GM12878 (cell line): ENCODE measurements around the gene ARHGAP26. TPM values are rescaled to one million over a fixed set of nuclear protein-coding genes. Genes with fewer than 3 reads are reported as not detected.

Experiments used
- ATAC-seq: fragments of 200-7000 bp; cut with Tn5 transposase; 3 replicates; pipeline ENCODE4 v1.9.1; 2020; ENCODE audit warnings: mild to moderate bottlenecking, moderate library complexity
- BruUV-seq: library from RNA; stranded (reverse); fragments of 400-500 nt; replicated peaks from 2 replicates; lab custom pipeline; 2021; lab: Mats Ljungman, UMichigan
- CTCF ChIA-PET: fragments of 300-600 bp; sonication (Branson Sonifier 250); formaldehyde crosslinking; extraction: SDS; loops from one replicate; lab custom pipeline; 2021; ENCODE audit warnings: inconsistent platforms; lab: Yijun Ruan, JAX
- POLR2A ChIA-PET: fragments of 350-600 bp; formaldehyde crosslinking; extraction: SDS; loops from one replicate; lab custom pipeline; 2021; ENCODE audit warnings: inconsistent platforms; lab: Charles Lee
- RAD21 ChIA-PET: fragments of 300-600 bp; sonication (Branson Sonifier 250); formaldehyde crosslinking; loops from one replicate; lab custom pipeline; 2023; ENCODE audit warnings: antibody characterized with exemption; ENCODE audit not compliant: unreplicated experiment; lab: Charles Lee
- SMC1A ChIA-PET: fragments of 300-600 bp; sonication (Branson Sonifier 250); formaldehyde crosslinking; loops from one replicate; lab custom pipeline; 2023; ENCODE audit not compliant: unreplicated experiment, uncharacterized antibody; lab: Charles Lee
- DNase-seq: peaks from one replicate; pipeline ENCODE4 v3.0.0-alpha.2; 2011; ENCODE audit warnings: low read depth, low spot score
- FAIRE-seq: peaks from 3 replicates; lab custom pipeline; 2011; peaks lifted over from hg19 to GRCh38; lab: Jason Lieb, UNC
- H2AFZ ChIP-seq: 2 replicates; pipeline ENCODE4 v1.6.0; 2011; ENCODE audit warnings: low read depth, low read length, control low read depth; ENCODE audit not compliant: control insufficient read depth
- H3K27ac ChIP-seq: 2 replicates; pipeline ENCODE4 v1.5.1; 2011; ENCODE audit warnings: control low read depth; ENCODE audit not compliant: control insufficient read depth, insufficient read depth
- H3K27me3 ChIP-seq, 2 experiments: replicated peaks in 1 of 2; 2 replicates each; pipeline versions ENCODE4 v1.6.0 to v1.6.1; 2011; ENCODE audit warnings: low read length in 1 of 2; ENCODE audit not compliant: control insufficient read depth in 2 of 2, insufficient read depth in 2 of 2
- H3K36me3 ChIP-seq, 2 experiments: 2 replicates each; pipeline ENCODE4 v1.5.1; 2011; ENCODE audit warnings: low read length in 1 of 2; ENCODE audit not compliant: control insufficient read depth in 2 of 2, insufficient read depth in 2 of 2
- H3K4me1 ChIP-seq: 2 replicates; pipeline ENCODE4 v1.6.1; 2011; ENCODE audit warnings: mild to moderate bottlenecking, low read length, moderate library complexity, mixed read lengths; ENCODE audit not compliant: control insufficient read depth, insufficient read depth
- H3K4me2 ChIP-seq: 2 replicates; pipeline ENCODE4 v1.6.0; 2011; ENCODE audit warnings: control low read depth; ENCODE audit not compliant: control insufficient read depth, insufficient read depth
- H3K4me3 ChIP-seq: fragments of 200-600 bp; sonication (generic); 2 replicates; pipeline ENCODE4 v1.5.1; 2016
- H3K79me2 ChIP-seq: 2 replicates; pipeline ENCODE4 v1.6.0; 2011; ENCODE audit warnings: low read length; ENCODE audit not compliant: control insufficient read depth, insufficient read depth
- H3K9ac ChIP-seq: 2 replicates; pipeline ENCODE4 v1.8.0; 2011; ENCODE audit warnings: low read length, control low read depth, mixed read lengths; ENCODE audit not compliant: control insufficient read depth, insufficient read depth
- H3K9me3 ChIP-seq: replicated peaks from 3 replicates; pipeline ENCODE4 v1.5.1; 2011; ENCODE audit warnings: mild to moderate bottlenecking, low read length; ENCODE audit not compliant: control insufficient read depth, insufficient read depth
- H4K20me1 ChIP-seq: 2 replicates; pipeline ENCODE4 v1.6.0; 2011; ENCODE audit not compliant: control insufficient read depth, insufficient read depth
- MEF2B ChIP-seq: fragments of 450-650 bp; IDR thresholded peaks from 2 replicates; pipeline ENCODE4 v1.6.1; 2018; ENCODE audit warnings: mild to moderate bottlenecking, moderate library complexity; ENCODE audit not compliant: partially characterized antibody, poor library complexity, severe bottlenecking
- MYC ChIP-seq: IDR thresholded peaks from 2 replicates; pipeline ENCODE4 v1.6.1; 2011; ENCODE audit warnings: mild to moderate bottlenecking, low read length, moderate library complexity, inconsistent platforms; ENCODE audit not compliant: insufficient read depth, insufficient replicate concordance, insufficient read length, severe bottlenecking
- NBN ChIP-seq: fragments of 450-650 bp; IDR thresholded peaks from 2 replicates; pipeline ENCODE4 v1.6.1; 2016
- PAX8 ChIP-seq: fragments of 450-650 bp; IDR thresholded peaks from 2 replicates; pipeline ENCODE4 v1.6.1; 2017; ENCODE audit warnings: mild to moderate bottlenecking, moderate library complexity
- POLR2AphosphoS2 ChIP-seq: IDR thresholded peaks from 2 replicates; pipeline ENCODE4 v1.6.1; 2011; ENCODE audit warnings: low read depth, mild to moderate bottlenecking, low read length, improper control_type of control experiment, moderate library complexity
- POU2F2 ChIP-seq: IDR thresholded peaks from 3 replicates; pipeline ENCODE4 v1.6.1; 2011; ENCODE audit warnings: low read depth, mild to moderate bottlenecking, low read length, borderline replicate concordance
- RAD21 ChIP-seq: IDR thresholded peaks from 2 replicates; pipeline ENCODE4 v1.6.1; 2011; ENCODE audit warnings: mild to moderate bottlenecking, low read depth, low read length, moderate library complexity; ENCODE audit not compliant: insufficient read depth
- SMARCA5 ChIP-seq: fragments of 450-650 bp; IDR thresholded peaks from 2 replicates; pipeline ENCODE4 v1.6.1; 2017; ENCODE audit warnings: mild to moderate bottlenecking
- SUPT20H ChIP-seq: IDR thresholded peaks from 2 replicates; pipeline ENCODE4 v1.6.1; 2011; ENCODE audit warnings: low read depth, mild to moderate bottlenecking, low read length, moderate library complexity, borderline replicate concordance; ENCODE audit not compliant: control insufficient read depth
- YY1 ChIP-seq: IDR thresholded peaks from 2 replicates; pipeline ENCODE4 v1.6.1; 2011; ENCODE audit warnings: low read depth, mild to moderate bottlenecking, low read length
- ZNF207 ChIP-seq: fragments of 450-650 bp; IDR thresholded peaks from 2 replicates; pipeline ENCODE4 v1.6.1; 2014; ENCODE audit warnings: antibody characterized with exemption, mild to moderate bottlenecking, borderline replicate concordance
- WGBS: methylation state at CpG from one replicate; pipeline ENCODE4 v1.1.6; 2016; ENCODE audit warnings: low lambda C conversion rate; ENCODE audit not compliant: insufficient replicate concordance, insufficient coverage; ENCODE audit errors: missing lambda C conversion rate; 5-methylcytosine and 5-hydroxymethylcytosine counted together
- in situ Hi-C: fragments of 300-500 bp; cut with MboI; formaldehyde crosslinking; loops from 9 replicates; pipeline ENCODE4 v1.14.3; 2018; ENCODE audit warnings: mixed read lengths
- intact Hi-C: fragments of 100-400 bp; cut with micrococcal nuclease; formaldehyde crosslinking; loops from one replicate; pipeline ENCODE4 v1.14.2; 2022; ENCODE audit not compliant: unreplicated experiment
- polyA plus RNA-seq, 11 experiments: library from polyadenylated mRNA; depleted of rRNA in 4 of 11; unstranded in 6 of 11; stranded (reverse) in 5 of 11; fragments of >200 nt; fragmentation: Nextera tagmentation in 4 of 11; fragmentation: Illumina TruSeq in 1 of 11; extraction: Ambion mirVana in 4 of 11; extraction: Trizol in 1 of 11; gene quantifications; 1 replicate in 1 of 11; 2 replicates in 10 of 11; pipeline versions ENCODE4 v1.2.1 to v1.2.3, GENCODE V29; 2011 to 2016; ENCODE audit warnings: inconsistent platforms in 2 of 11, missing spikeins in 2 of 11, low read depth in 1 of 11
- total RNA-seq, 4 experiments: library from RNA; depleted of rRNA in 3 of 4; stranded (reverse); fragments of >200 nt in 3 of 4; fragmentation: Illumina TruSeq in 1 of 4; extraction: Trizol in 1 of 4; gene quantifications; 2 replicates each; pipeline versions ENCODE4 v1.2.1 to v1.2.3, GENCODE V29; 2013 to 2021
- TF ChIP-seq, protein P1 (sequence below): IDR thresholded peaks from 2 replicates; pipeline ENCODE4 v1.6.1; 2012; ENCODE audit warnings: low read depth, low read length, improper control_type of control experiment
- TF ChIP-seq, protein P2 (sequence below): IDR thresholded peaks from 2 replicates; pipeline ENCODE4 v1.6.1; 2012; ENCODE audit warnings: low read depth, low read length, improper control_type of control experiment
- TF ChIP-seq, protein P3 (sequence below): fragments of 450-650 bp; IDR thresholded peaks from 2 replicates; pipeline ENCODE4 v1.6.1; 2017; ENCODE audit warnings: mild to moderate bottlenecking

ARHGAP26 gene
- total and polyA plus RNA-seq, 10 of the 15 experiments (the other 5 are each of a cell fraction or from before 2014, with no cell fraction given) = 9.4 to 41.5 (median 19.3) TPM

DNA sequence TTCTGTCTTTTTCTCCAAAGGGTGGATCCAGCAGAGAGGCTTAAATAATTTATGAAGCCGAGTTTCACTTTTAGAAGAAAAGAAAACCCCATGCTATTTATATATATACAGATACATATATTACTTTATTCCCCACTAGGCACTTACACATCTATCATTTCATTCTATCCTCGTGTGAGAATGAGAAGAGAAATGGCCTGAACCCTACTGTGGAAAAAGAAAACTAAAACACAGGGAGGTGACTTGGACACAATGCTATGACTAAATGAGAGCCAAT is 438.1 kb downstream of the ARHGAP26 start (continued):
- TF ChIP-seq, protein P1, sequence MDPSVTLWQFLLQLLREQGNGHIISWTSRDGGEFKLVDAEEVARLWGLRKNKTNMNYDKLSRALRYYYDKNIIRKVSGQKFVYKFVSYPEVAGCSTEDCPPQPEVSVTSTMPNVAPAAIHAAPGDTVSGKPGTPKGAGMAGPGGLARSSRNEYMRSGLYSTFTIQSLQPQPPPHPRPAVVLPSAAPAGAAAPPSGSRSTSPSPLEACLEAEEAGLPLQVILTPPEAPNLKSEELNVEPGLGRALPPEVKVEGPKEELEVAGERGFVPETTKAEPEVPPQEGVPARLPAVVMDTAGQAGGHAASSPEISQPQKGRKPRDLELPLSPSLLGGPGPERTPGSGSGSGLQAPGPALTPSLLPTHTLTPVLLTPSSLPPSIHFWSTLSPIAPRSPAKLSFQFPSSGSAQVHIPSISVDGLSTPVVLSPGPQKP = no peak
- no peak for TF ChIP-seq POLR2AphosphoS2
- TF ChIP-seq POU2F2 = no peak
- TF ChIP-seq, protein P2, sequence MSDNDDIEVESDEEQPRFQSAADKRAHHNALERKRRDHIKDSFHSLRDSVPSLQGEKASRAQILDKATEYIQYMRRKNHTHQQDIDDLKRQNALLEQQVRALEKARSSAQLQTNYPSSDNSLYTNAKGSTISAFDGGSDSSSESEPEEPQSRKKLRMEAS = no peak
- TF ChIP-seq SUPT20H = no peak
- TF ChIP-seq PAX8 = no peak

DNA sequence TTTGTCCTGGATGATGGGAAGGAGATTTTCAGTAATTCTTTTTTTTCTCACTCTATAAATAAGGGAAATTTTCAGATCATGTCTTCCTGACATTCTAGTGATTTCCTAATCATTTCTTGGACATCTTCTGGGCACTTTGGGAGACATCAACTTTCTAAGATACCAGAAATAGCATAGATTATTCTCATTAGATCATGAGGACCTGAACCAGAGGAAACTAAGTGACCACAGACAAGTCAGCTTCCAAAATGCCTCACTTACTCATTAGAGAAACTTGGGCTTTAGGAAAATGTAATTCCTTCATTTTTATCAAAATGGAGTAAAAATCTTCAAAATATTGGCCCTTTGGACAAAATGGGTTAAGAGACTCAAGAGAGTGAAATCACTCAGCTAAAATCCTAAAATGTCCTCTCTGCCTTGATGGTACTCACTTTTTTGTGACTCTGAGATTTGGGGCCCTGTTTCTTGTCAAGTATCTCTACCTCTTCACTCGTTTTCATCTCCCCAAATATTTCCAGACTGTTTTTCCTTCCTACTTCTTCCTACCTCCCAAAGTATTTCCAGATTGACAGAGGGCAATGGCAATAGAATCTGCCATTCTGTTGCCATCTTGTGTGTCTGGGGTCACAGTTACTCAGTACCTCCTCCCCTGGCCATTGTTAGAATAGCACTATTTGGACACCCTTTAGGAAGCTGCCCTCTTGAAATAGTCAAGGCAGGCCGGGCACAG is 438.8 kb downstream of the ARHGAP26 start:
- no TSS peak for BruUV-seq
- Histone ChIP-seq H3K79me2 (peaks cover 31% of the 10 kb centered on the region), H3K4me3 (no peak overlapping the region), H3K9ac (peak overlapping the region; percentile 52), H2AFZ (peak overlapping the region; percentile 43; the same call in 1 of the 2 replicates), H3K9me3 (no peaks in the 10 kb centered on the region; the same call in 2 of the 3 replicates), H4K20me1 (no peaks in the 10 kb centered on the region), H3K27me3 (no peaks in the 10 kb centered on the region), H3K27ac (peak overlapping the region; percentile 94), H3K36me3 (no peaks in the 10 kb centered on the region; a peak in 2 of 4 replicates), H3K4me2 (peak overlapping the region; percentile 92), H3K4me1 (peaks cover 71% of the 10 kb centered on the region)
- ATAC-seq (no peak), DNase-seq (no peak), FAIRE-seq (no peak)
- RAD21 ChIA-PET = interaction anchor here (0.8 to 10.7 kb wide), 33 partner anchors 16 to 759 kb away, joined by 3 to 482 read pairs (median 5); partner anchors contain the start of gene NR3C1
- SMC1A ChIA-PET = interaction anchor here (0.9 to 11.0 kb wide), 28 partner anchors 17 to 210 kb away, joined by 3 to 423 read pairs (median 8); no protein-coding TSS in a partner anchor
- POLR2A ChIA-PET = interaction anchor here (0.7 to 7.5 kb wide), 18 partner anchors 10 to 1990 kb away, joined by 3 to 114 read pairs (median 6); no protein-coding TSS in a partner anchor
- in situ Hi-C loops = loop anchor here (5.0 kb wide), 2 partner anchors 152 to 187 kb away; no protein-coding TSS in a partner anchor
- WGBS = 32% methylated on average over 2 of the region's 2 CpGs
- CTCF ChIA-PET = interaction anchor here (0.7 to 7.9 kb wide), 28 partner anchors 11 to 983 kb away, joined by 3 to 82 read pairs (median 4); partner anchors contain the start of gene NR3C1
- intact Hi-C loops = loop anchor here (5.0 kb wide), 1 partner anchor 618 kb away; no protein-coding TSS in a partner anchor
- TF ChIP-seq ZNF207 (no peak), MYC (no peak), NBN (no peak; the same call in 1 of the 2 replicates), MEF2B (peak; percentile 7), RAD21 (peak; percentile 35; the same call in 1 of the 2 replicates), SMARCA5 (no peak), YY1 (peak; percentile 82)
- TF ChIP-seq, protein P3, sequence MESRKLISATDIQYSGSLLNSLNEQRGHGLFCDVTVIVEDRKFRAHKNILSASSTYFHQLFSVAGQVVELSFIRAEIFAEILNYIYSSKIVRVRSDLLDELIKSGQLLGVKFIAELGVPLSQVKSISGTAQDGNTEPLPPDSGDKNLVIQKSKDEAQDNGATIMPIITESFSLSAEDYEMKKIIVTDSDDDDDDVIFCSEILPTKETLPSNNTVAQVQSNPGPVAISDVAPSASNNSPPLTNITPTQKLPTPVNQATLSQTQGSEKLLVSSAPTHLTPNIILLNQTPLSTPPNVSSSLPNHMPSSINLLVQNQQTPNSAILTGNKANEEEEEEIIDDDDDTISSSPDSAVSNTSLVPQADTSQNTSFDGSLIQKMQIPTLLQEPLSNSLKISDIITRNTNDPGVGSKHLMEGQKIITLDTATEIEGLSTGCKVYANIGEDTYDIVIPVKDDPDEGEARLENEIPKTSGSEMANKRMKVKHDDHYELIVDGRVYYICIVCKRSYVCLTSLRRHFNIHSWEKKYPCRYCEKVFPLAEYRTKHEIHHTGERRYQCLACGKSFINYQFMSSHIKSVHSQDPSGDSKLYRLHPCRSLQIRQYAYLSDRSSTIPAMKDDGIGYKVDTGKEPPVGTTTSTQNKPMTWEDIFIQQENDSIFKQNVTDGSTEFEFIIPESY = no peak
